ENCODE measurements around the gene STAG3.

GRCh38 chr7:100152404-100152803 is 25.3 kb upstream of the STAG3 start:
- TF ChIP-seq CTCF (IDR thresholded peaks at IDR 0.05) (no peak), POLR2A (IDR thresholded peaks at IDR 0.05) (no peak)
